NOMO-1 (cell line): Measurements from ENCODE around the gene SCGB1C1.
A peak's percentile ranks its signal among the peaks of the same experiment; 100 is the strongest.

Experiments used
- DNase-seq, 2 experiments: peaks; one replicate each; lab custom pipeline; 2025; ENCODE audit not compliant: unreplicated experiment in 2 of 2; lab: John Stamatoyannopoulos, UW

The SCGB1C1 gene

DNA sequence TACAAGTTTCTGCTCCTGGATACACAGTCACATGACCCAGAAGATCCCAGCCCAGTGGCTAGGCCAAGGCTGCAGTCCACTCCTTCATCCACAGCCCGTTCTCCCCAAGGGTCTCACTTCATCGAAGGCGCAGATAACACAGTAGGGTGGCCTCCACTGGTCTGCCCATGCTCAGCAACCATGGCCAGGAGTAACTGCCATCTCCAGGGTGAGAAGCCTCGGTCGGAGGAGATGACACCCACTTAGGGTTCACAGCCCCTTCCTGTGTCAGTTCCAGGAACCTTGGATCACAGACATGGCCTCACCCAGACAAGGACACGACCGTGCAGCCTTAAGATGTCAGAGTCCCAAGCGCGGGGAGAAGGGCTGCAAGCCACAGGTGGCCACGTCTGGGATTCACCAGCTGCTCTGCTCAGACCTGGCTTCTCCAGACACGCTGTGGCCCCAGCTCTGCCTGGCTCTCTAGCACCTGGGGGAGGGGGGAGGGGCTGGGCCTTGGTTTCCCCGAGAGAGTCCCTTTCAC lies 11.8 kb downstream of the SCGB1C1 start:
- no peak for DNase-seq

DNA sequence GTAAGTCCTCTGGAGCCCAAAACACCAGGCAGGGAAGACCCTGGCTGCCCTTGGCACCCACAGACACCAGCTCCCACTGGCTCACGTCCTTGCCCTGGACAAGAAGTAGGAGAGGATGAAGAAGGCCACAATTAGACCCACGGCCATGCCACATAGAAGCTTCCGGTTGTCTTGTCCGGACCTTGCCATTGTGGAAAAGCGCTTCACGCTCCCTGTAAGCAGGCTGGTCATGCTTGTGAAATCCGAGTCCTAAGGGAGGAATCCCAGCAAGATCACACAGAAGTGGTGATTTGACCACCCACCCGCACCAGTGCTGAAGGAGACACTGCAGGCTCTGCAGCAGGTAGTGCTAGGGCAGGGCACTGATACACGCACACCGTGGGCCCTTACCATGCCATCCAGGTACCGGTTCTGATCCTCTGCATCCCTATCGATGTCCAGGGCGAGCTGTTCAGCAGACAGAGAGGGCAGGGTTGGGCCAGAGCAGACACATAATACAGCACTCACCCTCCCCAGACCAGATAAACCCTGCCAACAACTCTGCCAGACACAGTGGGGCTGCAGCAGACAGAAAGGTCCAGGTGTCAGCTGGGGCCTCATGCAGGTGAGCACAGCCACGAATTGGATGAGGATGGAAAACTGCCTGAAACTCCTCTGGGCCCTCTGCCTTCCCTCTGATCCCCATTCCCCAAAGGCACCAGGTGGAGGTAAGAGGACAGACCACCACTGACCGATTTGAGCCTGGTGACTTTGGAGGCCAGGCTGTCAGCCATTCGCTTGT lies 12.5 kb downstream of the SCGB1C1 start:
- DNase-seq, result no peak

DNA sequence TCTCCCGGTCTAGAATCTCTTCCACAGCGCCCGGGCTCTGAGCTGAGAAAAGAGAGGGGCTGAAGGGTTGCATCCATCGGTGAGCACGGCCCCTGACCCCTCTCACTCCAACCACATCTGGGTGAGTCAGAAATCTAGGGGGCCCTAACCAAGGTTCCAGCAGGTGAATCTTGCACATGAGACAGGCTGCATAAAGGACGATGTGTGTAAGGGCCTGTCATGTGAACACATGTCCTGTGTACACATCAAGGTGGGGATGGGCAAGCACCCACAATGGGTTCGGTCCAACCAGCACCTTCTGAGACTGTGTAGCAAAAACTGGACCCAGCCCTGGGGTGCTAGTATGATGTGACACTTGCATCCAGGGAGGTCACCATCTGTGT lies 13.1 kb downstream of the SCGB1C1 start:
- no peak for DNase-seq

DNA sequence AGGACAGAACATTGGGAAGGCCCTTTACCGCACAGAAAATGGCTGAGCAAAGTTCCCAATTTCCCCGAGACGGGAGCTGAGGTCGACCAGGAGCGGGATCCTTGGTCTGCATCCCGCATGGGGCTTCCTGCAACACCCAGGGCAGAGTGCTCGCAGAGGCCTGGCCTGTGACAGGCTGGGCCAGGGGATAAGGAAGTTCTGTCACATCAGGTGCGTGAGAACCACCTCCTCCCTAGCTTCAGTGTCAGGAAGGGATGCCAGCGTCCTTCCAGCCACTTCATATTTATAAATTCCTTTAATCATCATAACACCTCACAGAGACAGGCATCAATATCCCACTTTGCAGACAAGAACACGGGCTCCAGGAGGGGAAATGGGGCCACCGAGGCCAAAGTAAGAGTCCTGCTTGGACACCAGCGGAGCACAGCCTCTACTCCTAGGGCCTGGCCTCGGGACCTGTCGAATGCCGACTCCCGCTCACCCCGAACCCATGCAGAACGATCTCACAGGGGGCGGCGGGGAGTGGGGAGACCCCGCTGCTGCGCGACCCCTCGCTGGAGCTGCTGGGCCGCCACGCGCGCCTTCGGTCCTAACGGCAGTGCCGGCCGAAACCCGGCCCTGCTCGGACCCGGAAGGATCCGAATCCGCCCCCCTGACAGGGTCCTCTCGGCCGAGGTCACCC lies 13.8 kb downstream of the SCGB1C1 start:
- DNase-seq, result peak; percentile 18 to 24

DNA sequence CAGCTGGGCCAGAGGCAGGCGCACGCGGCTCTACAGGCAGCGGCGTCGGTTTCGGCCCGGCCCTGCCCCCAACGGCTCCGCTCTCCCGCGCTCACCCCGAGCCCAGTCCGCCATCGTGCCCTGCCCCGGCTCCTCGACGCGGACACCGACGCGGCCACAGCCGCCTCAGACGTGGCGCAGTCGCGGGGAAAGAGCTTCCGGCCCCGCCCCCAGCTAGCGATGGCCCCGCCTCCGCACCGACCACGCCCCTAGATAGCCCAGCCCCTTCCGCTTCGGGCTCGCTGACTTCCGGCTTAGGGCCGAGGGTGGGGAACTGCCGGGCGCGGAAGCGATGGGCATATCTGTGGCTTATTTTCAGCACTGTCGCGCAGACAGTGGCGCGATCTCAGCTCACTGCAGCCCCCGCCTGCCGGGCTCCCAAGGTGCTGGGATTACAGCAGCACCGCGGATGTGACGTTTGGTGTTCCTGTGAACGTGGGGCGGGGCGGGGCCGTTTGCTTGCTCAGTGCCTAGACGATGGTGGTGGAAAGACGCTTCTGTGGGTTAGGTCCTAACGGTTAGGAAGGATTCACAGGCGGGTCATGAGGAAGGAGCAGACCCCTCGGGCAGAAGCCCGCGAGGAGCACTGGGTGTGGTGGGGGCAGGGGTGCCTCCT lies 14.5 kb downstream of the SCGB1C1 start, which contains the start of the genes BET1L and RIC8A:
BET1L (minus strand) TSS at position 192 of the 655 bp plus-strand sequence; CDS start at position 114, 78 bp downstream.
RIC8A (plus strand) TSS at position 501 of the 655 bp plus-strand sequence. CDS start 1,147 bp downstream, outside the sequence.
- peak; percentile 97 to 98 for DNase-seq

DNA sequence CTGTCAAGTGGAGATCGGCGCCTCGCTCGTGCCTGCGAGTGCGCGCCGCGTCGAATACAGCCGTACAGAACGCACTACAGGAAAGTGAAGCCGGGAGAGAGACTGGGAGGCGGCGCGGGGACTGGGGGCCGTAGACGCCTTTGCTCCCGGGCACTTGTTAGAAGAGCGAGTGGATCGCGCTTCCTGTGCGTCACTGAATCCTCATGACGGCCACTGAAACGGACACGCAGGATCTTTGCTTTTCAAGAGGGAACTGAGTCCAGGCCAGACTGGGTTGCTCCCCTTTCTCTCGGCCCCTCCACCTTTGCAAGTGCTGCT lies 14.9 kb downstream of the SCGB1C1 start:
- DNase-seq, result no peak

DNA sequence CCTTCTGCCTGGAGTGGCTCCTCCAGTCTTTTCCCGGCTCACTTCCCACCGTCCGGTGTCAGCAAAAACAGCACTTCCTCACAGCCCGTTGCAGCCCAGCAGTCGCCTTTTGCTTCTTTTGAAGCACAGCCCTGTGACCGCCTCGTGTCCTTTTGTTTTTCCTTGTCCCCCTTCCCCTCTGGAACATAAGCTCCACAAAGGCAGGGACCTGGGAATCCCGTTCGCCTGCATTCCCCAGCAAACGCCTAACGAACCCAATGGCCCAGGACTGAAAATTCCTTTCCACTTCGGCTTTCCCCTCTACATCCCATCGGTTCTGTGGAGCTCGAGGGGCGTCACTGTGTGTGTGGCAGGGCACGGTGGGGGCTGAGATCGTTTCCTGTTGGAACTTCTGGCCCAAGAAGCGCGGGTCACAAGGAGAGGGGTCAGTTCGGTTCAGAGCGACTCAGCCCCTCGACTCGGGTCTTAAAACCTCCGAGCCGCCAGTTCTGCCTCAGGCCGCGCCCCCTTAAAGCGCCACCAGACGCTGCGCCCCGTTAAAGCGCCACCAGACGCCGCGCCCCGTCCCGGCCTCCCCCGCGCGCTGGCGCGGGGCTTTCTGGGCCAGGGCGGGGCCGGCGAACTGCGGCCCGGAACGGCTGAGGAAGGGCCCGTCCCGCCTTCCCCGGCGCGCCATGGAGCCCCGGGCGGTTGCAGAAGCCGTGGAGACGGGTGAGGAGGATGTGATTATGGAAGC lies 15.5 kb downstream of the SCGB1C1 start:
- DNase-seq, result peak; percentile 81 to 90

DNA sequence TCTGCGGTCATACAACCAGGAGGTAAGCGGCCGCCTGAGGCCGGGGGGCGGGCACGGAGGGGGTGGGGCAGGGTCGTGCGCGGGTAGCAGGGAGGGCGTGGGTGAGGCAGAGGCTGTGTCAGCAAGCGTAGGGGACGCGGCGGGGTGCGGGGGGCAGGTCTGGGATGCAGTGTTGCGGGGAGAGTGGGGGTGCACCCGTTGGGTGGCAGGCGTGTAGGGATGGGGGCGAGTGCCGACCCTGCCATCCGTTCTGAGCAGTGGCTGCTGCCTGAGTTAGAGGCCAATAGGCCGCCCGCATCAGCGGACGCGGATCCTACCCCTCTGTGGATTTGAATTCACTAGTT lies 16.0 kb downstream of the SCGB1C1 start:
- no peak for DNase-seq

DNA sequence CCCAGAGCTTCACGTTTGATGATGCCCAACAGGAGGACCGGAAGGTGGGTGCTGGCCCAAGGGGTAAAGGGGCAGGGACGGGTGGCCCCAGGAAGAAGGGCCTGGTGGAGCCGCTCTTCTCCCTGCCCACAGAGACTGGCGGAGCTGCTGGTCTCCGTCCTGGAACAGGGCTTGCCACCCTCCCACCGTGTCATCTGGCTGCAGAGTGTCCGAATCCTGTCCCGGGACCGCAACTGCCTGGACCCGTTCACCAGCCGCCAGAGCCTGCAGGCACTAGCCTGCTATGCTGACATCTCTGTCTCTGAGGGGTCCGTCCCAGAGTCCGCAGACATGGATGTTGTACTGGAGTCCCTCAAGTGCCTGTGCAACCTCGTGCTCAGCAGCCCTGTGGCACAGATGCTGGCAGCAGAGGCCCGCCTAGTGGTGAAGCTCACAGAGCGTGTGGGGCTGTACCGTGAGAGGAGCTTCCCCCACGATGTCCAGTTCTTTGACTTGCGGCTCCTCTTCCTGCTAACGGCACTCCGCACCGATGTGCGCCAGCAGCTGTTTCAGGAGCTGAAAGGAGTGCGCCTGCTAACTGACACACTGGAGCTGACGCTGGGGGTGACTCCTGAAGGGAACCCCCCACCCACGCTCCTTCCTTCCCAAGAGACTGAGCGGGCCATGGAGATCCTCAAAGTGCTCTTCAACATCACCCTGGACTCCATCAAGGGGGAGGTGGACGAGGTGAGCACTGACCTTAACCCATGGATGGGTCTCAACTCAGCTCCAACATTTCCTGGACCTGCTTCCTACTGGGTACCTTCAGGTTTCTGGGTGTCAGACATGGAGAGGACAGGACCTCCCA lies 16.6 kb downstream of the SCGB1C1 start:
- DNase-seq, result no peak

DNA sequence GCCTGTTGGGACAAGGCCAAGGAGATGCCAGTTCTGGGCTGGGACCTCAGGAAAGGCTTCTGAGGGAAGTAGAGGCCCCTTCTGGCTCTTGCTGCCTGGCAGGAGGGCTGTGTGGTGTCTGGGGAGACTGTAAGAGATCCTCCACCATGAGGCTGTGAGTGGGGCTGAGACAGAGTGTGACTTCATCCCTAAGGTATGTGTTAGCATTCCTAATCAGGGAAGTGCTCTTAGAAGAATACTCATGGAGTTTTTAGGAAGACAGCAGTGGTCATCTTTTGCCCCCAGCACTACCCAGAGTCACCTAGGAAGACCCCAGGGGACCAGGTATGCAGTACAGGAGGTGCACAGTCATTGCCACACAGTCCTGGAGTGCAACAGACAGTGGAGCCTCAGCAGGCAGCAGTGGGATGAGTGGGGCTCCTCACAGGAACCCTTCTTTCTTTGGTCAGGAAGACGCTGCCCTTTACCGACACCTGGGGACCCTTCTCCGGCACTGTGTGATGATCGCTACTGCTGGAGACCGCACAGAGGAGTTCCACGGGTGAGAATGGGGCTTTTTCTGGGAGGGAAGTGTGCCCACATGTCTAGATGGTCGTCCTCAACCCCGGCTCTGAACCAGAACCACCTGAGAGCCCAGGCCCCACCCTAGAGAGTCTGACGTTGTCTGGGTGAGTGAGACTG lies 17.4 kb downstream of the SCGB1C1 start:
- DNase-seq, result no peak

DNA sequence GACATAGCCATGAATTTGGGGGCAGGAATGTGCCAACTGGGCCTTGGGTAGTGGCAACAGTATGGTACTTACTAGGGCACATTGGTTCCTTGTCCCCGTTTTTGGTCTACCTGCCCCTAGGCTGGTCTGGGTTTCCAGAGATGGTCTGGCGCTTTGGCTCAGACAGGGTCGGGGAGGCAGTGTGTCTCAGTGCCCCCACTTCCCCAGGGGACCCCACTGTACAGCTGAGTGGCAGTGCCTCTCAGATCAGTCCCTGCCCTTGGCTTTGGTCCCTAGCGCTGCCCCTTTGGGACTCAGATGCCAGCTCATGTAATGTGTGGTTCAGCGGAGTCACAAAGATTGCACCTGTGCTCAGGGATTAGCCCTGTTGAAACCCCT lies 17.9 kb downstream of the SCGB1C1 start:
- DNase-seq, result no peak

DNA sequence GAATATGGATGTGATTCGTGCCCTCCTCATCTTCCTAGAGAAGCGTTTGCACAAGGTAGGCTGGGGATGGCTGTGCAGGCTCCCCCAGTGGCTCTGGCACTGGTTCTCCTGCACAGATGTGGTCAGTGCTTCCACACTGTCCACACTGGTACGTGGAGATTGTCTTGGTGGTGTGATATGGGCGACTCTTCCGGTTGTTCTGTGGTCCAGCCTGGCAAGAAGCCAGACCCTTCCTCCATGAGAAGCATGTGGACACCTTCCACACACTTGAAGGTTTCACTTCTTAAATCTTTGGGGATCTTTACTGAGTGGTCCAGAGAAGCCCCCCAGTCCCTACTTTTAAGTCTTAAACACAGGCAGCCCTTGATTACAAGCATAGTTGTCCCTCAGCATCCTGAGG lies 18.4 kb downstream of the SCGB1C1 start:
- no peak for DNase-seq

DNA sequence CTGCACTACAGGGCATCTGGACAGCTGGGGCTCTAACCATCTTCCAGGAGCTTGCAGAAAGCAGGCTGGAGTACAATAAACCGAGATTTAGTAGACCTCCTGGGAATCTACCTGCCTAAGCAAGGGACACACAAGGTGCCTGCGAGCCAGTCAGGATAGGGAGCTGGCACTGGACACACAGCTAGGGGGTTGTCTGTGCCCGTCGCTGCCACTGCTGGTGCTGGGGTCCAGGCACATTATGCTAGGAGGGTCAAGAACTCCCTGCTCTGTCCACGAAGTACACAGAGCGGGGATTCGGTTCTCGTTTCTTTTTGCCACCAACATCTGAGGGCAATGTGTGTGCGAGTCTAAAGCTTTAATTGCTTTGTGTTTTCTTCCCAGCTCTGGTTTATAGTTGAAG lies 18.9 kb downstream of the SCGB1C1 start:
- DNase-seq, result no peak

DNA sequence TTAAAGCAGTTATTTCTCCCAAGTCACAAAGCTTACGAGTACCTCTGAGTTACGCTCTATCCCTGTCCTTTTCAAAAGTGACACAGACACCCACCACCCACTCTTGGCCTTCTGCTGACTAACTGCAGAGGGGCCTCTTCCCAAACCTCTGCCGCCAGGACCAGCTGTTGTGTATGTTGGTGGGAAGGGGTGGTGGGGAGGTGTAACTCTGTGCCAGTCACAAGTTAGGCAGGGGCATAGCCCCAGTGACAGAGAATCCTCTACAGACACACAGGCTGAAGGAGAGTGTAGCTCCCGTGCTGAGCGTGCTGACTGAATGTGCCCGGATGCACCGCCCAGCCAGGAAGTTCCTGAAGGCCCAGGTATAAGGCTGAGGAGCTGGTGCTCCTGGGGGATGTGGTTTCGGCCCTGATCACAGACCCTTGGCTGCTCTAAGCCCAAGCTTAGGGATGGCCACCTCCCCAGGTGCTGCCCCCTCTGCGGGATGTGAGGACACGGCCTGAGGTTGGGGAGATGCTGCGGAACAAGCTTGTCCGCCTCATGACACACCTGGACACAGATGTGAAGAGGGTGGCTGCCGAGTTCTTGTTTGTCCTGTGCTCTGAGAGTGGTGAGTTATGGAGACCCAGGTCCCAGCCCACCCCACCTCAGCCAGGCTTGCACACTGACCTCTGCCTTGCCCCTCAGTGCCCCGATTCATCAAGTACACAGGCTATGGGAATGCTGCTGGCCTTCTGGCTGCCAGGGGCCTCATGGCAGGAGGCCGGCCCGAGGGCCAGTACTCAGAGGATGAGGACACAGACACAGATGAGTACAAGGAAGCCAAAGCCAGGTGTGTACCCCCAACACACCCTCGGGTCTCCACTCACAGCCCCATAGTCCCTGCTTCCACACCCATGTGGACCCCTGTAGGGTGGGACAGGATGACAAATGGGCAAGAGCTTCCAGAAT lies 19.5 kb downstream of the SCGB1C1 start:
- no peak for DNase-seq

DNA sequence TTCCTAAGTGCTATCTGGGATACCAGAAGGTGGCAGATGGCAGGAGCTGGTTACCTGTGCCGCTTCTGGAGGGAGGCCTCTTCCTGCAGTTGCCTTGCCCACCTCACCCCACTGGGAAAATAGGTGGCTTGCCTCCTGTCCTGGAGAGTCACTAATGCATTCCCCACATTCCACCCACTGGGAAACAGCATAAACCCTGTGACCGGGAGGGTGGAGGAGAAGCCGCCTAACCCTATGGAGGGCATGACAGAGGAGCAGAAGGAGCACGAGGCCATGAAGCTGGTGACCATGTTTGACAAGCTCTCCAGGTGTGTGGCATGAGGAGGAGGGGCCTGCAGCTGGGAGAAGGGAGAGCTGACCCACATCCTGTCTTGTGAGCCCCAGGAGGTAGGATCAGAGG lies 20.2 kb downstream of the SCGB1C1 start:
- DNase-seq, result no peak

DNA sequence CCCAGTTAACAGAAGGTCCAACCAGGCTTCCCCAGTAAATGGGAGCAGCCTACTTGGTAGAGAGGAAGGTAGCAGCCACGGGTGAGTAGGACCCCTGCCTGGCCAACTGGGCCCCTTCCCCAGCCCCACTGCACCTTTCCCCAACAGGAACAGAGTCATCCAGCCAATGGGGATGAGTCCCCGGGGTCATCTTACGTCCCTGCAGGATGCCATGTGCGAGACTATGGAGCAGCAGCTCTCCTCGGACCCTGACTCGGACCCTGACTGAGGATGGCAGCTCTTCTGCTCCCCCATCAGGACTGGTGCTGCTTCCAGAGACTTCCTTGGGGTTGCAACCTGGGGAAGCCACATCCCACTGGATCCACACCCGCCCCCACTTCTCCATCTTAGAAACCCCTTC lies 21.2 kb downstream of the SCGB1C1 start:
- no peak for DNase-seq

DNA sequence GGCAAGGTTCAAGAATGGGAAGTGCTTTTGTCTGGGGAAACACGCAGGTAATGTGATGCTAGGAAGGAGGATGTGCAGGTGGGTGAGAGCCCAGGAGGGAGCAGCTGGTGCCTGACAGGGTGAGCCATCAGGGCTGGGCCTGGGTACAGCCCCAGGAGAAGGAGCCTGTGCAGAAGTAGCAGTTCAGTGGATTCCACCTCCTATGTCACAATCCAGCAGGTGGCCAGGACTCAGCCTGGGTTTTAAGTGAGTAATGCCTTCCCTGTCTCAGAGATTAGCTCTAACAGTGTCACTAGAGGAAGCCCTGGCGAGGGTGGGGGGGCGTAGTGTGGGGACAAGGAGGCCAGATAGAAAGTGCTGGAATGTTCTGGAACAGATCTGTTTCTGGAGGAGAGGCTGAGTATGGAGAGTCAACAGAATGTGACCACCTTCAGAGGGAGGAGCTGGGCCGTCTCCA lies 22.7 kb downstream of the SCGB1C1 start:
- no peak for DNase-seq
